Stimulated activated CD8-positive, alpha-beta memory T cell treated with anti-CD3 and anti-CD28 coated beads, Interleukin-15, amount 100 ng/mL, for 24 hours (primary cell): Measurements from ENCODE around the gene ROR2.
"Not testable (repeated sequence)": the region's sequence is repeated elsewhere in the genome, so short reads cannot be mapped to it uniquely, and the experiment has no call there.

Experiments
- DNase-seq: peaks from one replicate; pipeline ENCODE4 v3.0.0-alpha.2; 2020; ENCODE audit warnings: low read depth

Gene ROR2

GRCh38 chr9:91629718-91630117 is 320.3 kb downstream of the ROR2 start:
- no peak for DNase-seq

GRCh38 chr9:91628892-91629291 is 321.1 kb downstream of the ROR2 start:
- DNase-seq = no peak

GRCh38 chr9:91625331-91625730 is 324.7 kb downstream of the ROR2 start:
- DNase-seq = no peak

GRCh38 chr9:91623004-91623403 is 327.0 kb downstream of the ROR2 start:
- DNase-seq = no peak

GRCh38 chr9:91622121-91622520 is 327.9 kb downstream of the ROR2 start:
- not testable (repeated sequence) for DNase-seq

GRCh38 chr9:91614044-91614443 is 336.0 kb downstream of the ROR2 start:
- not testable (repeated sequence) for DNase-seq

- DNase-seq = no peak
These were observed 338.4 kb downstream of the ROR2 start for GRCh38 chr9:91611582-91611981.

GRCh38 chr9:91606255-91606995 is 343.6 kb downstream of the ROR2 start:
- no peak for DNase-seq

- no peak for DNase-seq
These were observed 345.4 kb downstream of the ROR2 start for GRCh38 chr9:91604451-91605179.

GRCh38 chr9:91603932-91604331 is 346.1 kb downstream of the ROR2 start:
- no peak for DNase-seq

GRCh38 chr9:91599564-91599963 is 350.5 kb downstream of the ROR2 start:
- no peak for DNase-seq

- no peak for DNase-seq
These were observed 358.4 kb downstream of the ROR2 start for GRCh38 chr9:91591627-91592026.

GRCh38 chr9:91589101-91589553 is 360.9 kb downstream of the ROR2 start:
- DNase-seq = no peak

GRCh38 chr9:91586282-91586681 is 363.7 kb downstream of the ROR2 start:
- DNase-seq = no peak

GRCh38 chr9:91583966-91584365 is 366.1 kb downstream of the ROR2 start:
- DNase-seq = no peak

- no peak for DNase-seq
These were observed 366.7 kb downstream of the ROR2 start for GRCh38 chr9:91583161-91583875.

- no peak for DNase-seq
These were observed 367.8 kb downstream of the ROR2 start for GRCh38 chr9:91582181-91582580.

- DNase-seq = no peak
These were observed 369.9 kb downstream of the ROR2 start for GRCh38 chr9:91580136-91580535.

GRCh38 chr9:91578911-91579310 is 371.1 kb downstream of the ROR2 start:
- no peak for DNase-seq

- no peak for DNase-seq
These were observed 372.4 kb downstream of the ROR2 start for GRCh38 chr9:91577633-91578061.

GRCh38 chr9:91572811-91573210 is 377.2 kb downstream of the ROR2 start:
- no peak for DNase-seq

- DNase-seq = no peak
These were observed 378.0 kb downstream of the ROR2 start for GRCh38 chr9:91572044-91572443.

- DNase-seq = no peak
These were observed 379.0 kb downstream of the ROR2 start for GRCh38 chr9:91571036-91571435.
